PC-3 (cell line): ENCODE measurements around the gene SRGAP1. TPM values are rescaled to one million over a fixed set of nuclear protein-coding genes. Genes with fewer than 3 reads are reported as not detected.

ENCODE experiments used
- ATAC-seq: fragments of 200-7000 bp; cut with Tn5 transposase; 2 replicates; pipeline ENCODE4 v1.9.1; 2020; ENCODE audit warnings: mild to moderate bottlenecking, moderate library complexity
- BruUV-seq: library from RNA; stranded (reverse); fragments of 400-500 nt; replicated peaks from 2 replicates; lab custom pipeline; 2021; lab: Mats Ljungman, UMichigan
- CTCF ChIA-PET: fragments of 300-600 bp; sonication (Branson Sonifier 250); formaldehyde crosslinking; loops from one replicate; lab custom pipeline; 2022; ENCODE audit warnings: antibody characterized with exemption; lab: Charles Lee
- POLR2A ChIA-PET: fragments of 300-600 bp; sonication (Branson Sonifier 250); formaldehyde crosslinking; loops from one replicate; lab custom pipeline; 2022; ENCODE audit warnings: antibody characterized with exemption; ENCODE audit not compliant: unreplicated experiment; lab: Charles Lee
- DNase-seq: peaks from one replicate; pipeline ENCODE4 v3.0.0-alpha.2; 2015
- H2AFZ ChIP-seq: fragments of 300-600 bp; sonication (generic); 2 replicates; pipeline ENCODE4 v1.6.0; 2016; ENCODE audit warnings: antibody characterized with exemption, low read length
- H3F3A ChIP-seq: fragments of 300-600 bp; sonication (generic); one replicate; pipeline ENCODE4 v1.6.0; 2017; ENCODE audit warnings: antibody characterized with exemption, low read length, control low read depth, mild to moderate bottlenecking; ENCODE audit not compliant: unreplicated experiment
- H3K27ac ChIP-seq: fragments of 300-600 bp; sonication (generic); 2 replicates; pipeline ENCODE4 v1.5.1; 2016; ENCODE audit warnings: mild to moderate bottlenecking, low read length
- H3K27me3 ChIP-seq: fragments of 300-600 bp; sonication (generic); 2 replicates; pipeline ENCODE4 v1.6.1; 2016; ENCODE audit warnings: low read length, mixed read lengths
- H3K36me3 ChIP-seq: fragments of 300-600 bp; sonication (generic); 2 replicates; pipeline ENCODE4 v1.6.1; 2016; ENCODE audit warnings: low read depth, mixed run types, low read length, mixed read lengths
- H3K4me1 ChIP-seq: fragments of 300-600 bp; sonication (generic); 2 replicates; pipeline ENCODE4 v1.5.1; 2016; ENCODE audit warnings: low read length; ENCODE audit not compliant: insufficient read depth
- H3K4me2 ChIP-seq: fragments of 300-600 bp; sonication (generic); 2 replicates; pipeline ENCODE4 v1.6.0; 2016; ENCODE audit warnings: low read length
- H3K4me3 ChIP-seq: fragments of 300-600 bp; sonication (generic); 2 replicates; pipeline ENCODE4 v1.5.1; 2016; ENCODE audit warnings: mild to moderate bottlenecking, low read length, mixed read lengths
- H3K79me2 ChIP-seq: fragments of 300-600 bp; sonication (generic); 2 replicates; pipeline ENCODE4 v1.6.1; 2017; ENCODE audit warnings: low read length, mixed read lengths
- H3K9ac ChIP-seq: fragments of 300-600 bp; sonication (generic); 2 replicates; pipeline ENCODE4 v1.6.0; 2016; ENCODE audit warnings: mild to moderate bottlenecking, low read length
- H3K9me2 ChIP-seq: fragments of 300-600 bp; sonication (generic); replicated peaks from 2 replicates; pipeline ENCODE4 v1.6.1; 2016; ENCODE audit warnings: mixed run types, low read length, mixed read lengths
- H3K9me3 ChIP-seq: fragments of 300-600 bp; sonication (generic); 2 replicates; pipeline ENCODE4 v1.6.1; 2016; ENCODE audit warnings: low read length, mixed read lengths
- H4K20me1 ChIP-seq: fragments of 300-600 bp; sonication (generic); 2 replicates; pipeline ENCODE4 v1.6.1; 2016; ENCODE audit warnings: low read length, mixed read lengths
- CTCF ChIP-seq: fragments of 300-600 bp; sonication (generic); conservative IDR thresholded peaks from 2 replicates; pipeline ENCODE4 v1.5.1; 2017; ENCODE audit warnings: antibody characterized with exemption, low read depth, mild to moderate bottlenecking, low read length
- EZH2 ChIP-seq: fragments of 300-600 bp; sonication (generic); IDR thresholded peaks from one replicate; pipeline ENCODE4 v1.6.1; 2017; ENCODE audit warnings: antibody characterized with exemption, mild to moderate bottlenecking, low read length; ENCODE audit not compliant: unreplicated experiment
- EZH2phosphoT487 ChIP-seq: fragments of 300-600 bp; sonication (generic); IDR thresholded peaks from 2 replicates; pipeline ENCODE4 v1.6.1; 2018; ENCODE audit warnings: mild to moderate bottlenecking, antibody characterized with exemption, low read length, borderline replicate concordance
- intact Hi-C: fragments of 100-400 bp; cut with micrococcal nuclease; formaldehyde crosslinking; loops from 2 replicates; pipeline ENCODE4 v1.9.0; 2023
- total RNA-seq: library from RNA; depleted of rRNA; stranded (reverse); fragments of >200 nt; gene quantifications from 2 replicates; pipeline ENCODE4 v1.2.3, GENCODE V29; 2014

The SRGAP1 gene
- total RNA-seq, 1 experiment from 2014 or later = 11.0 TPM

DNA sequence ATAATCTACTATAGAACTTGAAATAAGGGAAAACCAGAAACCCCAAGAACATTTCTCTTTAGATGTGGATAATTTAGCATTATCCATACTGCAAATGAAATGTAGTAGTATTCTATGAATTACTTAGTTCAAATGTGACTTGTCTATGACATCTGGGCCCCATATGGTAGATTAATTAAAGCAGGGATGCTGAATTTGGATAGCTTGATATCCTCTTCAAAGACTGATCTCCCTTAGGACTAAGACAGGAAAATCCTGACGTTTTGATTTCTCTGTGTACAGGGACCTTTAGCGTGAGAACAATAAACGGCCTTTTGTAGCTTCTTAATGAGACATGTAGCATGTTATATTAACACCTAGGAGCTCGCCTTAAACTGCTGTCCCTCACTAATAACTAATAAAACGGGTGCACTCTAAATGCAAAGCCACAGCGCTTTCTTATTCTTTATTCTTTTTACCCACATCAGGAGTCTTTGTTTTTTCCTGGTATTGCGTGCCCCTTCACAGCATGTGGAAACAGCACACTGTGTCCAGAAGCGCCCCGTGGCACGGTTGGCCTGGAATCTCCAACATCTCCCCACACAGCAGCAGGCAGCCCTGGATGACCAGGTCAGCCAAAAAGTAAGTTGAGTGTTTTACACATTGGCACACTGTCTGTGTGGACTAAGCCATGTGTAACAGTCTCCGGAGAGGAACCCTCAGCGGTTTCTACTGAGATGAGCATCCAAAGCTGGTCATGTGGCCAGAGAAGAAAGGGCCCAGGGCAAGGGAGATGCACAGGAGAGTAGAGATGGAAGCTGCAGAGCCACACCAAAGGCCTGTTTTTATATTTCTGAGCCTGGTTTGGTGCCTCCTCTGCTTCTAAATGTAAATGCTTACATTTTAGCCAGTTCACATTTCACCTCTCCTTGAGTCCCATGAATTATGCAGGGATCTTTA lies 93.1 kb downstream of the SRGAP1 start:
- Histone ChIP-seq H3K27me3 (no peaks in the 10 kb centered on the region), H4K20me1 (no peaks in the 10 kb centered on the region), H3K9me2 (no peaks in the 10 kb centered on the region), H3F3A (no peaks in the 10 kb centered on the region), H3K9ac (no peak overlapping the region), H3K27ac (no peak overlapping the region), H2AFZ (no peak overlapping the region), H3K36me3 (0 out of 2 replicates have a peak, but pooled peaks cover 4% of the 10 kb centered on the region), H3K9me3 (no peaks in the 10 kb centered on the region), H3K79me2 (peaks cover 74% of the 10 kb centered on the region), H3K4me1 (no peaks in the 10 kb centered on the region), H3K4me2 (no peak overlapping the region), H3K4me3 (no peak overlapping the region)
- CTCF ChIA-PET = no interaction called here
- intact Hi-C loops = no loop called here
- POLR2A ChIA-PET = no interaction called here
- BruUV-seq = no TSS peak
- ATAC-seq (no peak), DNase-seq (no peak)
- TF ChIP-seq EZH2 (no peak), EZH2phosphoT487 (no peak), CTCF (no peak)

DNA sequence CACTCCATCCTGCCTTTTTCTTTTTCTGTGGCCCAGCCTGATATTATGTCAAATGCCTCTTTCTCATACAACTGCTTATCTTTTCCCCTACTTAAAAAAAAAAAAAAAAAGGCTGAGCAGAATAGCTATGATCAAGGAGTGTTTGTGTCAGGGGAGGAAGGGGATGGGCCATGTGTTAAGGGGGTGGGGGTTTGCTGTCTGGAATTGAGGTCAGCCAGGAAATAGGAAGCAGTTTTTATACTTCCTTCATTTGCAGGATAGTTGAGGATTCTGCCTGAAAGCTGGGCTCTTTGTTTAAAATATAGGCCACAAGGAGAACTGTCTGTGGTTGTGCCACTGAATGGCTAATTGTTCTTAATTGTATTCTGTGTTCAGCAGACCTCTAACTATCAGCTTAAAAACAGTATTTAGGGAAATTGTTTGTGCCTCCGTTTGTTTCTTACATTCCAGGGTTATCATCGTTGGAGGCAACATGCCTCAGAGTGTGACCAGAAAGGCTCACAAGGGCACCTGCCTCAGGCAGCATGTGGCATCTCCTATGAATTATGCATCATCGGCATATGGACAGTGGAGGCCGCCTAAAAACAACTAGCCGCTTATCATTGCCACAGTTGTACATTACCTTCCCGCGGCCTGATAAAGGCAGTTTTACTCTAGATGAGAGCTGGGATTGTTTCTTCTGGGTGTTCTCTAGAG lies 96.0 kb downstream of the SRGAP1 start:
- BruUV-seq = no TSS peak
- H3K9ac ChIP-seq = no peak overlapping the region
- H3K4me2 ChIP-seq = no peak overlapping the region
- DNase-seq (no peak), ATAC-seq (no peak)
- H3K27ac ChIP-seq = no peak overlapping the region
- POLR2A ChIA-PET = no interaction called here
- TF ChIP-seq CTCF (no peak), EZH2 (no peak), EZH2phosphoT487 (no peak)
- no peaks in the 10 kb centered on the region for H3K27me3 ChIP-seq
- peaks cover 11% of the 10 kb centered on the region; the same call in 1 of the 2 replicates for H3K36me3 ChIP-seq
- no peaks in the 10 kb centered on the region for H3K9me2 ChIP-seq
- no peaks in the 10 kb centered on the region for H4K20me1 ChIP-seq
- no peaks in the 10 kb centered on the region for H3K9me3 ChIP-seq
- peaks cover 67% of the 10 kb centered on the region for H3K79me2 ChIP-seq
- intact Hi-C loops = no loop called here
- no peak overlapping the region for H2AFZ ChIP-seq
- no peak overlapping the region for H3K4me3 ChIP-seq
- H3K4me1 ChIP-seq = no peaks in the 10 kb centered on the region
- H3F3A ChIP-seq = no peaks in the 10 kb centered on the region
- CTCF ChIA-PET = no interaction called here
